Activated T-cell treated with anti-CD3 and anti-CD28 coated beads, Interleukin-2, amount 50 U/mL, for 48 hours (primary cell): ENCODE data around the gene SUSD3.
"Not testable (repeated sequence)": the region's sequence is repeated elsewhere in the genome, so short reads cannot be mapped to it uniquely, and the experiment has no call there.

Experiments
- DNase-seq, 2 experiments: peaks; one replicate each; pipeline ENCODE4 v3.0.0-alpha.2; 2020

The SUSD3 gene

GRCh38 chr9:93093877-93094657 is 35.6 kb downstream of the SUSD3 start:
- no peak for DNase-seq

DNA sequence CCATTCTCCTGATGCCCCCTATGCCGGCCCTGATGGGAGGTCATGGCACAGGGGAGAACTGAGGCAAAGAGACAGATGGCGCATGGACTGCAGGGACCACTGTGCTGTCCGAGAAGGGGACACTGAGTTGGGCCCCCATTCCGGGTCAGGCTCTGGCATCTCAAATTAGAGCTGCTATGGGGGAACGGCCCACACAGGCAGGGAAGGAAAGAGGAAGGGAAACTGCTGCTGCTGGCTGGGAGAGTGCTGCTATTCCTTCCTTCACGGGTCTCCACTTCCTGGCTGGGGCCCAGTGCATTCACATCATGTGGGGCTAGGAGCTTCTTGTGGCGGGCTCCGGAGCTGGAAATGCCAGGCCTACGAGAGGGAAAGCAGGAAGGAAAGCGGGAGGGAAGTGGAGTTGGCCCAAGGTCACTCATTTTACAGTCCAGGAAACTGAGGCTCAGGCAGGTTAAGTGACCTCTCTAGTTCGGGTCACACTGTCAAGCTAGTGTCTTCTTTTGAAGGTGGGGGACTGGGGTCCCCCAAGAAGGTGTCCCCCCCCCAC is 36.2 kb downstream of the SUSD3 start:
- peak in 1 of 2 experiments; percentile 51 for DNase-seq

- peak; percentile 100 for DNase-seq
Measured at GRCh38 chr9:93095205-93096130, 37.0 kb downstream of the SUSD3 start.

GRCh38 chr9:93096131-93096802 is 37.8 kb downstream of the SUSD3 start, which contains the start of gene CARD19:
Gene CARD19 (plus strand): TSS chr9:93096217. CDS start chr9:93096346, 129 bp downstream.
- peak in 1 of 2 experiments; percentile 72 for DNase-seq

DNA sequence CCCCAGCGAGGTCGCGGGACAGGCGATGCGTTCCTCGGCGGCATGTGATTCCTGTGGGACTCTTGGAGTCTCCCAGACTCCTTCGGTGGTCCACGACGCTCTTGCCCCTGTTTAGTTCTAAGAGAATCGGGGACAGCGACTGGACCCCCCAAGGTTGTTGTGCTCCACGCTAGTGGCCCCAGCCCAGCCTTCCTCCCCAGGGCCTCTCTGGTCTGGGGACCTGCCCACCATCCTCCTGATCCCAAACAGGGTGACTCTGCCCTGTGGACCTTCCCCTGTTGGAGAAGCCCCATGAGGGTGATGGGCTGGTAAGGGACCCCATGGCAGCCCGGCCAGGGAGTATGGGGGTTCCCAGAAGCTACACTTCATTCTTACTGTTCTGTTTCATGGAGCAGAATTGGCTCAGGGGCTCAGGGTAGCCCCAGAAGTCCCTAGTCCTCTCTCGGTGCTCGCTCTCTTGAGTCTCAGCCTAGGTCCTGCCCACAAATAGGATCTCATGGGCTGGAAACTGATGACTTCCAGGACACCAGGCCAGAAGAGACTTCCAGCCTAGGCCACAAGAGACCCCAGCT is 38.4 kb downstream of the SUSD3 start:
- DNase-seq, result no peak

DNA sequence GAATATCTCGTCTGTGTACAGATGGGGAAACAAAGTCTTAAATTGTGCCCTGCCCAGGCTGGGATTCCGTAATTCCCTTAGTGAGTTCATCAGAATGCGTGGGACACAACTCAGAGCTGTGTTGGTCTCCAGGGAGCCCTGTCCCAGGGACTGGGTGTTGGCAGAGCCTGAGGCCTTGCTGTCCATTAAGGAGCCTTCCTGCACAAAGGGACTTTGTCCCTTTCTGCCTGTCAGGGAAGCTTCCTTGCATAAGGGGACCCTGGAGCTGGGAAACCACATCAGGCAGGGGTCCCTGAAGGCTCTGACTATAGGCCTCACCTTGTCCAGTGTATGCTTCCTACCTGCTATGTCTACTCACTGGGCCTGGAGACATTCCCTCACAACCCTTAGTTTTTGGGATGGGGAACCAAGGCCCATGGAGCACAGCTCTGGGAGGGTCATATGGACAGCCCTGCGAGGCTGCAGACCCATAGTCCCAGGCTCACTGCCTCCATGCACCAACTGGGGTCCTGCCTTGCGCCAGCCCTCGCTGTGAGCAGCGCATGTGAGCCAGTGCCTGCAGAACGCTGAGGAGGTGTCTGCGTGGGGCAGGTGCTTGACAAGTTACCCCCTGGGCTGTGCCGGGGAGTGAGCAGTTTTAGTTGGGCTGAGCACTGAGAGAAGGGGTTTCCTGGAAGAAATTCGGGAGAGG is 39.2 kb downstream of the SUSD3 start:
- DNase-seq, result no peak

DNA sequence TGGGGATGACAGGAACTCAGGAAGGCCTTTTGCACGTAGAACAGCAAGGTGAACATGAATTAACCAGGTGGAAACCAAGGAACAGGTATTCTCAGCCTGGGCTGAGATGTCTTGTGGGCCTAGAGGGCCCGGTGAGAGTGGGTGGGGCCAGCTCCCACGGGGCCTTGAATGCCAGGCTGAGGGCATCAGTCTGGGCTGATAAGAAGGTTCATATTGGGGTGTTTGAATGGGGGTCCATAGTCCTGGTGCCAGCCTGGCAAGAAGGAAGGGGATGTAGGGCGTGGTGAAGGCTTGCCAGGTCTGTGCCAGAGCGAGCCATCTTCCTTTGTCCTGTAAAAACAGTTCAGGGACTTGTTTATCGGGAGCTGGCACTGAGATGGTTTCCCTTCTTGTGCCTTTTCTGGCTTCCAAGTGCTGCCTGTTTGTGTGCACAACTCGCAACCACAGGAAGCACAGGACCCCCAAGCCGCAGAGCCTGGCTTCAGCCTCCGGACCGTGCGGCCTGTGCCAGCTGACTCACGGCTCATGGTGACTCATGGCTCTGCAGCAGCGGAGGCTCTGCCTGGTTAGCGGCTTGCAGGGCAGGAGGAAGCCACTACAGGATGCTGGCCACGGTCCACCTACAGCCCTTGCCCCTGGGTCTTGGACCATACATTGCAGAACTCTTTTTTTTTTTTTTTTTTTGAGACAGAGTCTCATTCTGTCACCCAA is 39.9 kb downstream of the SUSD3 start:
- peak; percentile 77 to 83 for DNase-seq

DNA sequence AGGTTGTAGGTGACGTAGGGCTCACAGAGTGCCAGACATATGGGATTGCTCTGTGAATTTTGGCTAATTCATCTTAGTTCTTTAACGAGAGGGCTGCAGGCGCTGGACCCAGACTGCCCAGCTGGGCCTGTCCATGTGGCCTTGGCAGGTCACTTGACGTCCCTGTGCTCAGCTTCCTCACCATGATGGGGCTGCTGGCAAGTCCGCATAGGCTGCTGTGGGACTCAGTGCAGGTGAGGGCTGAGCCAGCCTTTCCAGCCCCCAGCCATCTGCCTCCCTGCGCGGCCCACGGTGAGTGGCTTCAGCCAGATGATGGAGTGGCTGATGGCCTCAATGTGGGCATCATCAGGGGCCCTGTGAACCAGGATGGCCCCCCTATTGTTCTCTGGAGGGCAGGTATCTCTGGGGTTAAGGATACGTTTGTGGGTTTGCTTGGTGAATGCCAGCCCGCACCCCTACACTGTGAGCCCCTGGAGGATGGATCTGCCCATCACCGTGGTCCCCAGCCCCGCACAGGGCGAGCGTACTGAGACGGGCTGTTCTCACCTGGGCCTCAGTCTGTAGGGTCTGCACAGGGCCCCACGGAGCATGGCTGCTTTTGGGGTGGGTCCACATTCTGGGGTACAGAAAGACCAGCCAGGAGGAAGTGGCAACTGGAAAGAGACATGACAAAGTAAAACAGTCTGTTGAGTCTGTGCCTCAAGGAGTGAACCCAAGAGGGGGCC is 41.2 kb downstream of the SUSD3 start:
- DNase-seq, result no peak

- no peak for DNase-seq
Measured at GRCh38 chr9:93100276-93100636, 41.8 kb downstream of the SUSD3 start.

DNA sequence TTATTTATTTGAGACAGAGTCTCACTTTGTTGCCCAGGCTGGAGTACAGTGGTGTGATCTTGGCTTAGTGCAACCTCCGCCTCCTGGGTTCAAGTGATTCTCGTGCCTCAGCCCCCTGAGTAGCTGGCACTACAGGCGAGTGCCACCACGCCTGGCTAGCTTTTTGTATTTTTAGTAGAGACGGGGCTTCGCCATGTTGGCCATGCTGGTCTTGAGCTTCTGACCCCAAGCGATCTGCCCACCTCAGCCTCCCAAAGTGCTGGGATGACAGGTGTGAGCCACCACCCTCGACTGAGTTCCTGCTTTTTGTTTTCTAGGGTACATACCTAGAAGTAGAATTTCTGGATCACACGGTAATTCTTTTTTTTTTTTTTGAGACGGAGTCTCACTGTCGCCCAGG is 42.6 kb downstream of the SUSD3 start:
- not testable (repeated sequence) for DNase-seq

GRCh38 chr9:93105620-93106019 is 47.1 kb downstream of the SUSD3 start:
- DNase-seq, result no peak

DNA sequence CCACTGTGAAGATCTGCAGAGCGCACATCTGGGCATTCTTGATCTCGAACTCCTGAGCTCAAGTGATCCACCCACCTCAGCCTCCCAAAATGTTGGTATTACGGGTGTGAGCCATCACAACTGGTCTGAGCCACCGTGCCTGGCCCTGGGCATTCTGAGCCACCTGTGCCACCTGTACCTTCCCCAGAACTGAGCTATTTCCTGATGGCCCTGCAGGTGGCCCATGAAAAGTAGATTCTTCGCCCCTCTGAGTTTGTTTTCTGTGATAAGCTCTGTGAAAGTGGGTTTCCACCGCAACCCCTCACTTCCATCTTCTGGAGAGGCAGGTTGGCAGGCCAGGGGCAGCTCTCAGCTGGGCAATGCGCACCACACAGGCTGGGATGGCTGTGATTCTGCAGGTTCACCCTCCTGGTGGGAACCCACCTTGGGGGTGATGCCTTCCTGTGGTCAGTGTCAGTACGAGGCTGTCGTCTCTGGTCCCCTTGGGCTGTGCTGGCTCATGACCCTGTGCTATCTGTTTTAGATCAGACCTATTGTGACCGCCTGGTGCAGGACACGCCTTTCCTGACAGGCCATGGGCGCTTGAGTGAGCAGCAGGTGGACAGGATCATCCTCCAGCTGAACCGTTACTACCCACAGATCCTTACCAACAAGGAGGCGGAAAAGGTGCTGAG is 48.8 kb downstream of the SUSD3 start:
- no peak for DNase-seq

DNA sequence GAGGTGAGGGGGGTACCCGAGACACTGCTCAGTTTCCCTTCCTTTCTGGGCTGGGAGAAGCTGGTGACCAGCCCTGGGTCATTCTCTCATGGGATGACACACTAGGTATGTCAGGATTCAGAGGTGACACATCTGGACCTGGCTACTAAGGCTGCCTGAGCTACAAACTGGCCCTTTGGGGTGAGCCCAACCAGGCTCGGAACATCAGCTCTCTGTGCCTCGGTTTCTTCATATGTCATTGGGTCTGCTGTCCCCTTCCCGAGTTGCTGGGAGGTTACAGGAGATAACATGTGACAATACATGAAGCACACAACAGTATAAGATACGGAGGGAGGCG is 49.3 kb downstream of the SUSD3 start:
- DNase-seq, result no peak

DNA sequence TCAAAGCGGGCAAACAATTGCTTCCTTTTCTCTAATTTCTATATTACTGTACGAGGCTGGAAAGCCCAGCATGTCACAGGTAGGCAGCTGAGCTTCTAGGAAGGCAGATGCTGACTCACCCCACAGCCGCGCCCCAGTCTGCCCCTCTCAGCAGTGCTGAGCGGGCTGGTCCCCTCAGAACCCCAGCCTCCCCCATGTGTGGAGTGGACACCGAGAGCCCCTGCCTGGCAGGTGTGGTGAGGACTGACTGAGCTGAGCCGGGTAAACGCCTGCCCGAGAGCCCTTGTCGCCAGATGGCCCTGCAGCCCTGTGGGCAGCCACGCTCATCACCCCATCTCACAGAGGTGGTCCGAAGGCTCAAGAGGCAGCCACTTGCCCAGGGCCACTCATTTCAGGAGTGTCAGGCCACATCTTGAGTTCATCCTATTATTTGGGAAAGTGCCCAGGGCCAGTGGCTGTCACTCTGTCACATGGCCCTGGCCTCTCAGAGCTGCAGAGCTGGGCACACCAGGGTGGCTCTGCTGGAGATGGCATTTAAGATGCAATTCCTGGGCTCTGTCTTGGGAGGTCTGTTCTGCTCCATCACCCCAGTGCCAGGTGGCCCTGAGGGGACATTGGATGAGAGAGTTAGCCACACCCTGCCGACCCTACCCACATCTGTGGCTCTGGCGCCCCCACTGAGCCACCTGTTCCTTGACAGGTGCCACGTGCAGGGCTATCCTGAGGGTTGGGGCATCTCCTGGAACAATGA is 50.0 kb downstream of the SUSD3 start:
- DNase-seq, result peak; percentile 63 to 77

DNA sequence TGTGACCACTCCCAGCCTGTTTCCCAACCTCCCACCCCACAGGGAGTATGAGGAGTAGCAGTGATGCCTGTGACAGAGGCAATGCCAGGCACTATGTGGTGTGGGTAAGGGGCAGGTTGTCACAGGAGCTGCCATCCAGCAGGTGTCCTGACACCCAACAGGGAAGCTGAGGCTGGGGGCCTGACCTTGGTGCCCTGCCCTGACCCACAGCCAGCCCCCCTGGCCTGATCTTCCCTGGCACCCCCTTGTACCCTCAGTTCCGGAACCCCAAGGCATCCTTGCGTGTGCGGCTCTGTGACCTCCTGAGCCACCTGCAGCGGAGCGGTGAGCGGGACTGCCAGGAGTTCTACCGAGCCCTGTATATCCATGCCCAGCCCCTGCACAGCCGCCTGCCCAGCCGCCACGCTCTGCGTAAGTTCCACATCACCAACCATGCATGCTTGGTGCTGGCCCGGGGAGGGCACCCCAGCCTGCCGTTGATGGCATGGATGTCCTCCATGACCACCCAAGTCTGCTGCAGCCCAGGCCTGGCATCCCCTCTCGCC is 51.9 kb downstream of the SUSD3 start:
- no peak for DNase-seq

DNA sequence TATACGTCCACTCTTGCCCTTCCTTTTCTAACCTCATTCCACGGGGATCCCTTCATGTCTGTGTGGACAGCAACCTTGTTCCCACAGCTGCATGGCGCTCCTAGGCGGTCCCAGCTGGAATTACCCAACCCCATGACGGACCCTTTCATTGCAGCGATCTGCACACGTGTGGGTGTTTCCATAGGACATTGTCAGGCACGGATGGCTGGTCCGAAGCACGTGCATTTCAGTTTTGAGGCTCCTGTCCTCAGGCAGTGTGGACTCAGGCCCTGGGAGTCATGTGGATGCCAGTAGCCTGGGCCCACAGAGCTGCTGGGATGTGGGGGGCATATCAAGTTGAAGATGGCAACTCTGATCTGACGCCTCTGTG is 52.5 kb downstream of the SUSD3 start:
- no peak for DNase-seq

DNA sequence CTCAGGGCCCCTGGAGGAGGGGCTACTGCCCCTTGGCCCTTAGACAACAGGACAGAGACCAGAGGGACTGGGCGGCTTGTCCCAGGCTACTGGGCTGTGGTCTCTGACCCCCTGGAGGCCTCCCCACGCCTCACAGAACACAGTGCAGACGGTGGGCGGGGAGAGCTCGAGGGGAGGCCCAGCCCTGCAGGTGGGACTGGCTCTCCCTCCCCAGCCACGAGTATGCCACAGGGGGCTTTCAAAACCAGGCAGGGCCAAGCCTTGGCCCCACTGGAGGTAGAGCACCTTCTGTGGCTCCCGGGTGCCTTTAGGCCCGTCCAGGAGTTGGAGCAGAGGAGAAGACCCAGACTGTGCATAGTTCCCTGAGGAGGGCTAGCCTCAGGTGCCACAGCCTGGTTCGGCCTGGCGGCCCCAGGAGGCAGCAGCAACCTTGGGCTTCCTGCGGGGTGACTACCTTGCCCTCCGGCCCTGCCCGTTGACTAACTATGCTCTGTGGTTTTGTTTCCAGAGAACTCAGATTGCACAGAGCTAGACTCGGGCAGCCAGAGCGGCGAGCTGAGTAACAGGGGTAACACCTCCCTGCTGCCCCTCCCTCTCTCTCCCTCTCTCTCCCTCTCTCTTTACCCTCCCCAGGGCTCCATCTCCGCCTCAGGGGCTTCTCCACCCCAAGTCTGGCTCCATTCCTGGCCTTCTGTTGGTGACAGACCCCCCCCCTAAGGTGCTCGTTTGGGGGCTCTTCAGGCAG is 53.0 kb downstream of the SUSD3 start:
- peak in 1 of 2 experiments; percentile 64 for DNase-seq

- DNase-seq, result no peak
Measured at GRCh38 chr9:93112116-93112863, 53.8 kb downstream of the SUSD3 start.
